ENCODE measurements around the gene OTX1. TPM values are rescaled to one million over a fixed set of nuclear protein-coding genes. Genes with fewer than 3 reads are reported as not detected.

Gene OTX1
- total RNA-seq, 1 experiment from 2014 or later = 0.90 TPM

DNA sequence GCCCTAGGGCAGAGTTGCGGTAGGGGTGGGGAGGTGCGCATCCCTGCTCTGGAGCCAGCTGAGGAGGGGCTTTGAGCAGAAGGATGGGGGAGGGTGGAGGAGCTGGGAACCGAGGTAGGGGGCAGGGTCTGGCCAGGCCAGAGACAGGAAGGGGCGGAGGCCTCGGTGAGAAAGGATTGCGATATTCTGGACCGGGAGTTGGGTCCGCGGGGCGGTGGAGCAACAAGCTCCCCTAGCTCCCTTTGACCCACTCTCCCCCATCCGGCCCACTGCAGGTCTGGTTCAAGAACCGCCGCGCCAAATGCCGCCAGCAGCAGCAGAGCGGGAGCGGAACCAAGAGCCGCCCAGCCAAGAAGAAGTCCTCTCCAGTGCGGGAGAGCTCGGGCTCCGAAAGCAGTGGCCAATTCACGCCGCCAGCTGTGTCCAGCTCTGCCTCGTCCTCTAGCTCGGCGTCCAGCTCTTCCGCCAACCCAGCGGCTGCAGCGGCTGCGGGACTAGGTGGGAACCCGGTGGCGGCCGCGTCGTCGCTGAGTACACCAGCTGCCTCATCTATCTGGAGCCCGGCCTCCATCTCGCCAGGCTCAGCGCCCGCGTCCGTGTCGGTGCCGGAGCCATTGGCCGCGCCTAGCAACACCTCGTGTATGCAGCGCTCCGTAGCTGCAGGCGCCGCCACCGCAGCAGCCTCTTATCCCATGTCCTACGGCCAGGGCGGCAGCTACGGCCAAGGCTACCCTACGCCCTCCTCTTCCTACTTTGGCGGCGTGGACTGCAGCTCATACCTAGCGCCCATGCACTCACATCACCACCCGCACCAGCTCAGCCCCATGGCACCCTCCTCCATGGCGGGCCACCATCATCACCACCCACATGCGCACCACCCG, 4.8 kb downstream of the OTX1 start:
- TF ChIP-seq, protein P1, sequence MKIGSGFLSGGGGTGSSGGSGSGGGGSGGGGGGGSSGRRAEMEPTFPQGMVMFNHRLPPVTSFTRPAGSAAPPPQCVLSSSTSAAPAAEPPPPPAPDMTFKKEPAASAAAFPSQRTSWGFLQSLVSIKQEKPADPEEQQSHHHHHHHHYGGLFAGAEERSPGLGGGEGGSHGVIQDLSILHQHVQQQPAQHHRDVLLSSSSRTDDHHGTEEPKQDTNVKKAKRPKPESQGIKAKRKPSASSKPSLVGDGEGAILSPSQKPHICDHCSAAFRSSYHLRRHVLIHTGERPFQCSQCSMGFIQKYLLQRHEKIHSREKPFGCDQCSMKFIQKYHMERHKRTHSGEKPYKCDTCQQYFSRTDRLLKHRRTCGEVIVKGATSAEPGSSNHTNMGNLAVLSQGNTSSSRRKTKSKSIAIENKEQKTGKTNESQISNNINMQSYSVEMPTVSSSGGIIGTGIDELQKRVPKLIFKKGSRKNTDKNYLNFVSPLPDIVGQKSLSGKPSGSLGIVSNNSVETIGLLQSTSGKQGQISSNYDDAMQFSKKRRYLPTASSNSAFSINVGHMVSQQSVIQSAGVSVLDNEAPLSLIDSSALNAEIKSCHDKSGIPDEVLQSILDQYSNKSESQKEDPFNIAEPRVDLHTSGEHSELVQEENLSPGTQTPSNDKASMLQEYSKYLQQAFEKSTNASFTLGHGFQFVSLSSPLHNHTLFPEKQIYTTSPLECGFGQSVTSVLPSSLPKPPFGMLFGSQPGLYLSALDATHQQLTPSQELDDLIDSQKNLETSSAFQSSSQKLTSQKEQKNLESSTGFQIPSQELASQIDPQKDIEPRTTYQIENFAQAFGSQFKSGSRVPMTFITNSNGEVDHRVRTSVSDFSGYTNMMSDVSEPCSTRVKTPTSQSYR (CRISPR knock-in tag; IDR thresholded peaks at IDR 0.05) = 0 out of 2 replicates have a peak, but pooled peaks have one; percentile 46
- TF ChIP-seq SMAD3 (CRISPR knock-in tag; IDR thresholded peaks at IDR 0.05; ENCODE audit: borderline replicate concordance) (no peak), FOXK1 (CRISPR knock-in tag; IDR thresholded peaks at IDR 0.05) (0 out of 2 replicates have a peak, but pooled peaks have one; percentile 19), ZBTB21 (CRISPR knock-in tag; IDR thresholded peaks at IDR 0.05; ENCODE audit: borderline replicate concordance) (no peak), OVOL2 (CRISPR knock-in tag; IDR thresholded peaks at IDR 0.05; ENCODE audit: borderline replicate concordance) (no peak), ZNF317 (CRISPR knock-in tag; IDR thresholded peaks at IDR 0.05; ENCODE audit: borderline replicate concordance, low read depth) (no peak), ZNF263 (CRISPR knock-in tag; IDR thresholded peaks at IDR 0.05; ENCODE audit: low read depth) (0 out of 2 replicates have a peak, but pooled peaks have one; percentile 26), CREM (CRISPR knock-in tag; IDR thresholded peaks at IDR 0.05) (no peak), FOXP1 (CRISPR knock-in tag; IDR thresholded peaks at IDR 0.05; ENCODE audit: borderline replicate concordance) (no peak), PRRX2 (CRISPR knock-in tag; IDR thresholded peaks at IDR 0.05) (no peak), MXD4 (CRISPR knock-in tag; IDR thresholded peaks at IDR 0.05; ENCODE audit: borderline replicate concordance) (no peak), NFE2L1 (CRISPR knock-in tag; IDR thresholded peaks at IDR 0.05) (peak; percentile 79), GTF2I (CRISPR knock-in tag; conservative IDR thresholded peaks at IDR 0.05) (no peak)
- TF ChIP-seq, protein P2, sequence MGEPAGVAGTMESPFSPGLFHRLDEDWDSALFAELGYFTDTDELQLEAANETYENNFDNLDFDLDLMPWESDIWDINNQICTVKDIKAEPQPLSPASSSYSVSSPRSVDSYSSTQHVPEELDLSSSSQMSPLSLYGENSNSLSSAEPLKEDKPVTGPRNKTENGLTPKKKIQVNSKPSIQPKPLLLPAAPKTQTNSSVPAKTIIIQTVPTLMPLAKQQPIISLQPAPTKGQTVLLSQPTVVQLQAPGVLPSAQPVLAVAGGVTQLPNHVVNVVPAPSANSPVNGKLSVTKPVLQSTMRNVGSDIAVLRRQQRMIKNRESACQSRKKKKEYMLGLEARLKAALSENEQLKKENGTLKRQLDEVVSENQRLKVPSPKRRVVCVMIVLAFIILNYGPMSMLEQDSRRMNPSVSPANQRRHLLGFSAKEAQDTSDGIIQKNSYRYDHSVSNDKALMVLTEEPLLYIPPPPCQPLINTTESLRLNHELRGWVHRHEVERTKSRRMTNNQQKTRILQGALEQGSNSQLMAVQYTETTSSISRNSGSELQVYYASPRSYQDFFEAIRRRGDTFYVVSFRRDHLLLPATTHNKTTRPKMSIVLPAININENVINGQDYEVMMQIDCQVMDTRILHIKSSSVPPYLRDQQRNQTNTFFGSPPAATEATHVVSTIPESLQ (CRISPR knock-in tag; IDR thresholded peaks at IDR 0.05) = no peak
- TF ChIP-seq, protein P3, sequence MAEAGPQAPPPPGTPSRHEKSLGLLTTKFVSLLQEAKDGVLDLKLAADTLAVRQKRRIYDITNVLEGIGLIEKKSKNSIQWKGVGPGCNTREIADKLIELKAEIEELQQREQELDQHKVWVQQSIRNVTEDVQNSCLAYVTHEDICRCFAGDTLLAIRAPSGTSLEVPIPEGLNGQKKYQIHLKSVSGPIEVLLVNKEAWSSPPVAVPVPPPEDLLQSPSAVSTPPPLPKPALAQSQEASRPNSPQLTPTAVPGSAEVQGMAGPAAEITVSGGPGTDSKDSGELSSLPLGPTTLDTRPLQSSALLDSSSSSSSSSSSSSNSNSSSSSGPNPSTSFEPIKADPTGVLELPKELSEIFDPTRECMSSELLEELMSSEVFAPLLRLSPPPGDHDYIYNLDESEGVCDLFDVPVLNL (CRISPR knock-in tag; IDR thresholded peaks at IDR 0.05; ENCODE audit: borderline replicate concordance, low read depth) = peak; percentile 70; the same call in 1 of the 2 replicates
- TF ChIP-seq, protein P4, sequence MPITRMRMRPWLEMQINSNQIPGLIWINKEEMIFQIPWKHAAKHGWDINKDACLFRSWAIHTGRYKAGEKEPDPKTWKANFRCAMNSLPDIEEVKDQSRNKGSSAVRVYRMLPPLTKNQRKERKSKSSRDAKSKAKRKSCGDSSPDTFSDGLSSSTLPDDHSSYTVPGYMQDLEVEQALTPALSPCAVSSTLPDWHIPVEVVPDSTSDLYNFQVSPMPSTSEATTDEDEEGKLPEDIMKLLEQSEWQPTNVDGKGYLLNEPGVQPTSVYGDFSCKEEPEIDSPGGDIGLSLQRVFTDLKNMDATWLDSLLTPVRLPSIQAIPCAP (CRISPR knock-in tag; IDR thresholded peaks at IDR 0.05) = no peak
- TF ChIP-seq, protein P5, sequence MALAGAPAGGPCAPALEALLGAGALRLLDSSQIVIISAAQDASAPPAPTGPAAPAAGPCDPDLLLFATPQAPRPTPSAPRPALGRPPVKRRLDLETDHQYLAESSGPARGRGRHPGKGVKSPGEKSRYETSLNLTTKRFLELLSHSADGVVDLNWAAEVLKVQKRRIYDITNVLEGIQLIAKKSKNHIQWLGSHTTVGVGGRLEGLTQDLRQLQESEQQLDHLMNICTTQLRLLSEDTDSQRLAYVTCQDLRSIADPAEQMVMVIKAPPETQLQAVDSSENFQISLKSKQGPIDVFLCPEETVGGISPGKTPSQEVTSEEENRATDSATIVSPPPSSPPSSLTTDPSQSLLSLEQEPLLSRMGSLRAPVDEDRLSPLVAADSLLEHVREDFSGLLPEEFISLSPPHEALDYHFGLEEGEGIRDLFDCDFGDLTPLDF (CRISPR knock-in tag; IDR thresholded peaks at IDR 0.05) = no peak
- TF ChIP-seq, protein P6, sequence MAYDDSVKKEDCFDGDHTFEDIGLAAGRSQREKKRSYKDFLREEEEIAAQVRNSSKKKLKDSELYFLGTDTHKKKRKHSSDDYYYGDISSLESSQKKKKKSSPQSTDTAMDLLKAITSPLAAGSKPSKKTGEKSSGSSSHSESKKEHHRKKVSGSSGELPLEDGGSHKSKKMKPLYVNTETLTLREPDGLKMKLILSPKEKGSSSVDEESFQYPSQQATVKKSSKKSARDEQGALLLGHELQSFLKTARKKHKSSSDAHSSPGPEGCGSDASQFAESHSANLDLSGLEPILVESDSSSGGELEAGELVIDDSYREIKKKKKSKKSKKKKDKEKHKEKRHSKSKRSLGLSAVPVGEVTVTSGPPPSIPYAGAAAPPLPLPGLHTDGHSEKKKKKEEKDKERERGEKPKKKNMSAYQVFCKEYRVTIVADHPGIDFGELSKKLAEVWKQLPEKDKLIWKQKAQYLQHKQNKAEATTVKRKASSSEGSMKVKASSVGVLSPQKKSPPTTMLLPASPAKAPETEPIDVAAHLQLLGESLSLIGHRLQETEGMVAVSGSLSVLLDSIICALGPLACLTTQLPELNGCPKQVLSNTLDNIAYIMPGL (CRISPR knock-in tag; IDR thresholded peaks at IDR 0.05) = 0 out of 2 replicates have a peak, but pooled peaks have one; percentile 56
- TF ChIP-seq, protein P7, sequence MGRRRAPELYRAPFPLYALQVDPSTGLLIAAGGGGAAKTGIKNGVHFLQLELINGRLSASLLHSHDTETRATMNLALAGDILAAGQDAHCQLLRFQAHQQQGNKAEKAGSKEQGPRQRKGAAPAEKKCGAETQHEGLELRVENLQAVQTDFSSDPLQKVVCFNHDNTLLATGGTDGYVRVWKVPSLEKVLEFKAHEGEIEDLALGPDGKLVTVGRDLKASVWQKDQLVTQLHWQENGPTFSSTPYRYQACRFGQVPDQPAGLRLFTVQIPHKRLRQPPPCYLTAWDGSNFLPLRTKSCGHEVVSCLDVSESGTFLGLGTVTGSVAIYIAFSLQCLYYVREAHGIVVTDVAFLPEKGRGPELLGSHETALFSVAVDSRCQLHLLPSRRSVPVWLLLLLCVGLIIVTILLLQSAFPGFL (CRISPR knock-in tag; IDR thresholded peaks at IDR 0.05; ENCODE audit: borderline replicate concordance) = no peak
- H3K27ac Mint-ChIP-seq = no peak overlapping the region
- DNase-seq (ENCODE audit: low spot score) = peak; percentile 66
- H3K9me3 Mint-ChIP-seq = no peaks in the 10 kb centered on the region
- POLR2A ChIA-PET = interaction anchor here (0.5 to 2.0 kb wide), 4 partner anchors 9 to 306 kb away, joined by 5 to 9 read pairs (median 6); no protein-coding TSS in a partner anchor
- CTCF ChIA-PET = interaction anchor here (0.5 to 2.7 kb wide), 11 partner anchors 8 to 598 kb away, joined by 3 to 23 read pairs (median 4); no protein-coding TSS in a partner anchor
- peaks cover 72% of the 10 kb centered on the region for H3K4me1 Mint-ChIP-seq
- no peaks in the 10 kb centered on the region for H3K36me3 Mint-ChIP-seq
- H3K27me3 Mint-ChIP-seq (ENCODE audit: low read depth) = peaks cover 99% of the 10 kb centered on the region
- ATAC-seq = peak; percentile 6
- peak overlapping the region; percentile 75 for H3K4me3 Mint-ChIP-seq

All from WTC11 (cell line).